GM18907 (cell line): ENCODE data around the gene FAM193A.
A peak's percentile ranks its signal among the peaks of the same experiment; 100 is the strongest.
"Not testable (repeated sequence)": the region's sequence is repeated elsewhere in the genome, so short reads cannot be mapped to it uniquely, and the experiment has no call there.

Source experiments
- ATAC-seq: cut with Tn5 transposase; IDR thresholded peaks from one replicate; pipeline ENCODE4 v1.9.1; 2021; ENCODE audit warnings: mild to moderate bottlenecking, moderate library complexity; ENCODE audit not compliant: unreplicated experiment

Gene FAM193A

DNA sequence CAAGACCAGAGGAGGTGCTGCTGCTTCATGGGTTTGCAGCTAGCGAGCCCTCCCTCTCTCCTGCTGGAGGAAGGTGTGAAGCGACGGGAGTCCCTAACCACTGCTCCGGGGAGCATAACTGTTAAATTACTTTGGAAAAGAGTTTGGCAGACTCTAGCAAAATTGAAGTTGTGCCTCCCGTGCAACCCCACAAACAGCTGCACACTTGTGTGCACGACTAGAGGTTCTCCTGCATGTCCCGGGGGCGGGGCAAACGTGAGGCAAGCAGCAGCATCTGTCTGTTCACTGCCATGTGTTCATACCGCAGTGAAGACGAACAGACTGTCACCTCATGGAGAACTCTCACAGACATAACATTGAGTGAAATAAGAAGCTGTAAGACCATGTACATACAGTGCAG, 185.1 kb downstream of the FAM193A start:
- ATAC-seq = no peak

DNA sequence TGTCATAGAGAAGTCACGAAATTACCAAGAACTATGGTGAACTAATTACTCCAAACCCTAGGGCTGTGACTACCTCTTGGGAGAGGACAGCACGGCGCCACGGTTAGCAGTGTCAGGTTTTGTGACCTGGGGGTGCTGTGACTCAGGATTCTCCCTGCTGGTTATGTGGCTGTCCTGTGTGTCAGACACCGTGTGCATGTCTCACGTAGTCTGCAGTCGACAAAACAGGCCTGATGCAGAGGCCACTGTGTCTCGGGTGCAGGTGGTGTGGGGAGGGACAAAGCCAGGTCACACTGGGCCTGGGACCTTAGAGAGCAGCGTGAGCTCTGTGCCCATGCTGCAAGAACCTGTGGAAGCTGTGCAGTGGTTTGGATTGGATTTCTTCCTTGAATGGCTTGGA, 185.6 kb downstream of the FAM193A start:
- ATAC-seq = no peak

DNA sequence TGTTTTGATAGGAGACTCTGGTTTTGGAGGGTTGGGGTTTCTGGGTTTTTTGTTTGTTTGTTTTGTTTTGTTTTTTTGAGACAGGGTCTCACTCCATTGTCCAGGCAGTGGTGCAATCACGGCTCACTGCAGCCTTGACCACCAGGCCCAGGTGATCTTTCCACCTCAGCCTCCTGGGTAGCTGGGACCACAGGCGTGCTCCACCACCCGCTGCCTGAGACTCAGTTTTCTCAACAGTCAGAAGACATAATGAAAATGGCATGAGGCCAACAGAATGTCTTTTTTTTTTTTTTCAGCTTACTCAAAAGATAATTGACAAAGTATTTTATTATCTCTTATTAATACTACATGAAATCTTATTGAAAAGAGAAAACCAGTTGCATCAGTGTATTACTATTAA, 187.3 kb downstream of the FAM193A start:
- no peak for ATAC-seq

DNA sequence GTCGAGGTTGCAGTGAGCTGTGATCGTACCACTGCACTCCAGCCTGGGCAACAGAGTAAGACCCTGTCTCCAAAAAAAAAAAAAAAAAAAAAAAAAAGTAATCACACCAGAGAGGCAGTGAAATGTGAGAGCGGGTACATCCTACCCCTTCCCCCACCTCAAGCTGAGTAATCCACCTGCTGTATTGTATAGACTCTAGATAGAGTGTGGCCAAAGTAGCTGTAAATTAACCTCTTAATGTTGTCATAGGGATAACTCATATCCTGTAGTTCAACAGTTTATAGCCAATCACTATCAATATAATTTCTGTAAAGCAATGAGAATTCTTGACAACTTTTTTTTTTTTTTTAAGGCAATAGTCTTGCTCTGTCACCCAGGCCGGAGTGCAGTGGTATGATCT, 188.9 kb downstream of the FAM193A start:
- no peak for ATAC-seq

DNA sequence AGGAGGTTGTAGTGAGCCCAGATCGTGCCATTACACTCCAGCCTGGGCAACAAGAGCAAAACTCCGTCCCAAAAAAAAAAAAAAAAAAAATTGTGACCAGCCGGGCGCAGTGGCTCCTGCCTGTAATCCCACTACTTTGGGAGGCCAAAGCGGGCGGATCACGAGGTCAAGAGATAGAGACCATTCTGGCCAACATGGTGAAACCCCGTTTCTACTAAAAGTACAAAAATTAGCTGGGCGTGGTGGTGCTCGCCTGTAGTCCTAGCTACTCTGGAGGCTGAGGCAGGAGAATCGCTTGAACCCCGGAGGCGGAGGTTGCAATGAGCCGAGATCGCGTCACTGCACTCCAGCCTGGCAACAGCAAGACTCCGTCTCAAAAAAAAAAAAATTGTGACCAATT, 190.4 kb downstream of the FAM193A start:
- ATAC-seq = not testable (repeated sequence)

DNA sequence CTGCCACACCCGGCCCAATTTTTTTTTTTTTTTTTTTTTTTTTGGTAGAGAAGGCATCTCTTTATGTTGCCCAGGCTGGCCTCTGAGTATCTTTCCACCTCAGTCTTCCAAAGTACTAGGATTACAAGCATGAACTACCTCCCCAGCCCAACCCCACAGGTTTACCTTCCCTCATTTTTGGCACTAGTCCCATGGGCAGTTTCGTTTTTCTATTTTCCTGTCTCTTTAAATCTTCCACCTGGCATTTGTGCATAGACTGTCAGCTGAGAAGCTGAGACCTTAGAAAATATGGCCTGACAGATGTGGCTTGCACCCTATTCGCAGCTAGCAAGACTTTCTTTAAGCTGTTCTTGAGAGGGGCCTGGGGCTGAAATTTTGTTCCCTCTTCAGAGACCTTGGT, 191.8 kb downstream of the FAM193A start:
- ATAC-seq = no peak

DNA sequence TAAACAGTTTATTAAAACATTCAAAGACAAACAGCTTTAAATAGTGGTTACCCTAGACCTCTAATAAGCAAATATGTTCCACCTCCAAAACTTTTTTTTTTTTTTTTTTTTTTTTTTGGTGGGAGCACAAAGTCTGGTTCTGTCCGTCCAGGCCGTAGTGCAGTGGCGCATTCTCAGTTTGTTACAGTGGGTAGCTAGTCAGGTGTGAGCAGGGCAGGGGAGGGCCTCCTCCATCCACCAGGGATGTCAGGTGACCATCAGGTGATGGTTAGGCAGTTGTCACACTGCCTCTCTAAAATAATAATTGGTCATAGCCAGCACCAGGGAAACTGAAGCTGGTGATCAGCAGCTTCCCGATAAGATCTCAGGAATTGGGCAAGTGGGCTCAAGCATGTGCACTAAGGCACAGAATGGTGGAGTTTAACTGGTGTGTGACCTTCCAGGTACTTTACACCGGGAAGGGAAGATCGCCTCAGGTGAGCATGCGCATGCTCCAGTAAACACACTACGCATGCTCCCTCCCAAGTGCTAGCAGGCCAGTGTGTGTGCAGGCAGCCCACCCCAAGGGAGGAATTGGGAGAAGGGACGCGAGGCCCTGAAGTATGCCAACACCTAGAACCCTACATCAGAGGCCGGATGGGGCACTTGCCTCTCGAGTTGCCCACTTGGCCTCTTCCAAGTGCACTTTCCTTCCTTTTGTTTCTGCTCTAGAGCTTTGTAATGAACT, 192.5 kb downstream of the FAM193A start:
- no peak for ATAC-seq

DNA sequence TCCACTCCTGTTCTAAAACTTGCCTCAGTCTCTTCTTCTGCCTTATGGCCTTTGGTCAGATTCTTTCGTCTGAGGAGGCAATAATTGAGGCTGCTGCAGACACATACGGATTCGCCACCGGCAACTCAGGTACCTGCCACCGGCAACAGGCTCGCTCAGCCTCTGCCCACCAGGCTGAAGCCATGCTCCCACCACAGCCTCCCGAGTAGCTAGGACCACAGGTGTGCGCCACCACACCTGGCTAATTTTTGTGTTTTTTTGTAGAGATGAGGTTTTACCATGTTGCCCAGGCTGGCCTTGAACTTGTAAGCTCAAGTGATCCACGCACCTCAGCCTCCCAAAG, 193.1 kb downstream of the FAM193A start:
- ATAC-seq = no peak

DNA sequence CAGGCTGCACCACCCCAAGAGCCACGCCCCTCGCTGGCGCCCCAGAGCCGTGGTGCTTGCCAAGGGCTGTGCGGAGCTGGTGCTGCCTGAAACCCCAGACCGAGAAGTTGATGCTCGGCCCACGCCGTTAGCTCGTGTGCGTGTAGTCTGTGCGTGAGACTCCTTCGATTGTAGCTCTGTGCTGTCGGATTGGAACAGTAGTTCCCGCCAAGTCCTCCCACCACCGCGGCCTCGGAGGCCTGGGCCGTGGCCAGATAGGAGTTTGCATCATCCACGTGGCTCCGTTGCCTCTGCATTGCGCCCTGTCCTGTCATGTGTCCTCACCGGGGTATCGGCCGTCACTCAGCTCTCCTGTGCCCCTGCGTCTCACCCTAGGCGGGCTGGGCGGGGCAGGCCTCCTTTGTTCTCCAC, 195.5 kb downstream of the FAM193A start:
- ATAC-seq = no peak

DNA sequence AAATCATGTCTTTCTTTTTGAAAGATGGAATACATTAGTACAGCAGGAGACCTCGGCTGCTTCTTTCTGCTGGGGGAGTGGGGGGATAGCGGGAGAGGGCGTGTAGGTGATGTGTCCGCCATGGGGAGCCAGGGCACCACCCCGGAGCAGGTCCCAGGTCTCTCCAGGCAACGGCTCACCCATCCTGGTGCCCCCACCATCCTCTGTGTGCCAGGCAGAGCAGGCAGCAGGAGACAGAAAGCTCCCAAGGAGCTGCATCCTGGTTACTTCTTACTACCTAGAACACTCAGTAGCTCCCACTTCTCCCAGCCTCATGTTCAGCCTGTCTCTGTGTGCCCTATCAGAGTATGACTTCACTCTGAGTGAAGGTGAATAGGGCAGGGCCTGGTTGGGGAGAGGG, 196.1 kb downstream of the FAM193A start:
- ATAC-seq = no peak

DNA sequence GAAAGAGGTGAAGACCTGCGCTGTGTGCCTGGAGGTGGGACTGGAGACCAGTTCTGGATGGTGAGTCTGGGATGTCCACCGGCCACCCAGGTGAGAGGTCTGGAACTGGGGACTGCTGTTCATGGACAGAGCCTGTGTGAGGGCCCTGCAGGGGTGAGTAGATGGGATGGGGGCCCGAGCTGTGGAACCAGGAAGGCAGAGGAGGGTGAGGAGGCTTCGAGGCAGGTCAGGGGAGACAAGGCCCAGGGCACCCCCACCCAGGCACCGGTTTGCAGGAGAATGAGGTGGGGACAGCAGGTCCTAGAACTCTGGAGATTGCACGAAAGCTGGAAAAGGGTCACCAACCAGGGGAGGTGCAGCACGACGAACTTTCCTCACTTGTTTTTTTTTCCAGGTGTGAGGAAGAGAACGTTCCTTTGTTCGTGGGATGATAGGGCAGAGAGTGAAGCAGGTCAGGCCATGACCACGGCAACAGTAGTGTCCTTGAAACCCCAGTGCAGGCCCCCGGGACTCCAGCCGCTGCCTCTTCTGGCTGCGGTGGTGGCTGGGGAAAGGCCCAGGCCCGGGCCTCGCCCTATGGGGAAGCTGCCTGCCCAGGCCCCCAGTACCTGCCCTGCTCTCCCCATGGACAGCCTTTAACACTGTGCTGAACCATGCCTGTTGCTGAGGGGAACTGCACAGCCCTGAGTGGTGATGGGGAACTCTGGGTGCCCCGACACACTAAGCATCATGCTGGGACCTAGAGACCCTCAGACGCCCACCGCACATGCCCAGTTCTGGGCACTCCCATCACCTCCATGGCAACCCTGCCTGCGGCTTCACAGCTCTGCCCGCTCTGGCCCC, 196.8 kb downstream of the FAM193A start:
- ATAC-seq = no peak

DNA sequence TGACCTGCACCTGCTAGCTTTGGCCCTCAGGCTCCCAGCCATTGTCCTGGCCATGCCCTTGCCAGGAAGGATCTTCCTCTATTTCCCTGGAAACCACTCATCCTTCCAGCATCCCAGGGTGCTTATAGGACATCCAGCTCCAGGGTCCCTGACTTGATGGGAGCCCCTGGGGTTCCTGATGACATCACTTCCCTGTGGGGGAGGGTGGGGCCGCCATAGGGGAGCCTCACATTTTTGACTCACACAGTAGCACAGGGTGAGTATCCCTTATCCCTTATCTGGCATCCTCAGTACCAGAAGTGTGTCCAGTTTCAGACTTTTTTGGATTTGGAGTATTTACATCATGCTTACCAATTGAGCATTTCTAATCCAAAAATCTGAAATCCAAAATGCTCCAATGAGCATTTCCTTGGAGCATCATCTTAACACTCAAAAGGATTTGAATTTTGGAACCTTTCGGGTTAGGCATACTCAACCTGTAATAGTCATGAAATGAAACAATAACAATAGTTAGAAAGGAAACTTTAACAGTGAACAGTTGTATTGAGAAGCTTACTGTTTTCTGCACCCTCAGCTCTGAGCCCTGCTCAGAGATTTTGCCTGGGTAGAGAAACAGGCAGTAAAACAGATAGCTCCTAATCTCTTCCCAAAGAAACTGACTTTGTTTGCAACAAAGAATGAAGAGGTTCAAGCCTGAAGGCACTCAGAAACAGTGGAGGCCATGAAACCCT, 197.6 kb downstream of the FAM193A start:
- no peak for ATAC-seq

DNA sequence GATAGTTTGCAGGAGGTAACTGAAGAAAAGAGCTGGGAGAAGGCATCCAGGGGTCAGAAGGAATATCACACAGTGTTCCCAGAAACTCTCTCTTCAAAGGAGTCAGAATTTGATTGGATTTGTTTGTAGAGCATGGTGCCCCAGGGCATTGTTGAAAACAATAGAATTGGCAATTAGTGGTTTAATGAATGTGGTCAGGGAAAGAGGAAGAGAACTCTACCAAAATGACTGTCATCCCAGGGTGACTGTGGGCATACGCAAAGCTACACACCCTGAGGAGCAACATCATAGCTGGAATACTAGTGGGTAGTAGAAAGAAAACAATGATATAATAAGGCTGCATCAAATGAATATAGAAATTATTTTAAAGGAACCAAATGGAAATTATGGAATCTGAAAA, 198.2 kb downstream of the FAM193A start:
- peak; percentile 45 for ATAC-seq

DNA sequence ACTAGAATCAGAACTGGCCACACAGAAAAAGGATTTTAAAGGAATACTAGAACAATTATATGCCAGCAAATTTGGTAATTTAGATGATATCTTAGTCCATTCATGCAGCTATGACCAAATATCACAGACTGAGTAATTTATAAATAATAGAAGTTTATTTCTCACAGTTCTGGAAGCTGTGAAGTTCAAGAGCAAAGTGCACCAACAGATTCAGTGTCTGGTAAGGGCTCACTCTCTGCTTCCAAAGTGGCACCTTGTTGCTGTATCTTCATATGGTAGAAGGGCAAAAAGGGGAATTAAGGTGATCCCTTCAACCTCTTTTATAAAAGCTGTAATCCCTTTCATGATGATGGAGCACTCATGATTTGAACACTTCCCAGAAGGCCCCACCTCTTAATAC, 199.4 kb downstream of the FAM193A start:
- no peak for ATAC-seq

DNA sequence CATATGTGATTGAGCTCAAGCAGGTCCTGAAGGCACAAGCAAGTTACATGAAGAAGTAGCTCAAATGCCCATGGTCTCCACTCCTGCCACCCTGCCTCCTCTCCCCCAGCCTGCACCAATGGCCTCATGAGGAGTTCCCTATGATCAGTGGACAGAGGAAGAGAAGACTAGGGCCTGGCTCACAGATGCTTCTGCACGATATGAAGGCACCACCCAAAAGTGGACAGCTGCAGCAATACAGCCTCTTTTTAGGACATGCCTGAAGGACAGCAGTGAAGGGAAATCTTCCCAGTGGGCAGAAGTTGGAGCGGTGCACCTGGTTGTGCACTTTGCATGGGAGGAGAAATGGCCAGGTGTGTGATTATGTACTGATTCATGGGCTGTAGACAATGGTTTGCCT, 201.8 kb downstream of the FAM193A start:
- ATAC-seq = not testable (repeated sequence)

DNA sequence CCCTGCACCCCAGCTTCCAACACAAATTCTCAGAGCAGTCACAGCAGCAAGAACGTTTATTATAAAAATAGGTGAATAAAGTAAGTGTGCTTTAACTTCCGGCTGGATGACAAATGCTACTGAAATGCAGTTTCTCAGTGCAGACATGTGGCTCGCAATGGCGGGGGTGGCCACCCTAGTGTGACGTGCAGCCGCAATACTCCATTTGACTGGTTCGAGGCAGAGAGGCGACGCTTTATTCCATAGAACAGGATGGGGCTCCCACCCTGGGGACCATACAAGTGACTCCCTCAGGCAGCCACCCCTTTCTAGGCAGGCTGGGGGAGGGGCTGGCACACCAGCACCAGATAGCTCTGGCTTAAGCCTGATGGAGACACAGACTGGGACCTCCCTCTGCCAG, 205.2 kb downstream of the FAM193A start:
- ATAC-seq = no peak

DNA sequence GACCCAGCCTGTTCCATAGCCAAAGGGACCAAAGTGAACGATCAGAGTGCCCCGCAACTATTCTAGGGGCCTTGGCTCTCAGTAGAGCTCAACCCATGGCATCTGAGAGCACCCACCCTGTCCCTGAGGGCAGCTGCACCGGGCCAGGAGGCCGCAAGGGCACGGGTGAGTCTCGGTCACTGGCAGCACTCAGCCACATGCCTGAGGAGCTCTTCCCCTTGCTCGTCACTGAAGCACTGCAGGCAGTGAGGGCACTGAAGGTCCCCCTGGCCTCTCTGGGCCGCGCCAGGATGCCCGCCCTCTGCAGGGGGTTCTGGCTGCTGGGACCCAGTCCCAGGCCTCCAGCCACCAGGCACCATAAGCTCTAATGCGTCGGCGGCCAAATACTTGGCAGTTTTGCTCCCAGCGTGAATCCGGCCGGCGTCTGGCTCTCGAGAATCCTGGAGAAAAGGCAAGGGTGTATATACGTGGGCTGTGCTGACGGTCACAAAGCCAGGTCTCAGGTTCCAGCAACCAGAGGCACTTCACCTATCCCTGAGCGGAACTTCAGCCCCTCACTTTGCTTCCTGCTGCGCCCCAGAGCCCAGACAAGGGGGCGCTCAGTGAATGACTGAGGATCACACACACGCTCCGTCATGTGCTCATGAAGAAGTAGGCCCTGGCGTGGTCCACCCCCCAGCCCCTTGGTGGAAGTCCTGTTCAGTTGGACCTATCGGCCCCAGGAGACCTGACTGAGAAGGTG, 205.8 kb downstream of the FAM193A start:
- ATAC-seq = no peak

DNA sequence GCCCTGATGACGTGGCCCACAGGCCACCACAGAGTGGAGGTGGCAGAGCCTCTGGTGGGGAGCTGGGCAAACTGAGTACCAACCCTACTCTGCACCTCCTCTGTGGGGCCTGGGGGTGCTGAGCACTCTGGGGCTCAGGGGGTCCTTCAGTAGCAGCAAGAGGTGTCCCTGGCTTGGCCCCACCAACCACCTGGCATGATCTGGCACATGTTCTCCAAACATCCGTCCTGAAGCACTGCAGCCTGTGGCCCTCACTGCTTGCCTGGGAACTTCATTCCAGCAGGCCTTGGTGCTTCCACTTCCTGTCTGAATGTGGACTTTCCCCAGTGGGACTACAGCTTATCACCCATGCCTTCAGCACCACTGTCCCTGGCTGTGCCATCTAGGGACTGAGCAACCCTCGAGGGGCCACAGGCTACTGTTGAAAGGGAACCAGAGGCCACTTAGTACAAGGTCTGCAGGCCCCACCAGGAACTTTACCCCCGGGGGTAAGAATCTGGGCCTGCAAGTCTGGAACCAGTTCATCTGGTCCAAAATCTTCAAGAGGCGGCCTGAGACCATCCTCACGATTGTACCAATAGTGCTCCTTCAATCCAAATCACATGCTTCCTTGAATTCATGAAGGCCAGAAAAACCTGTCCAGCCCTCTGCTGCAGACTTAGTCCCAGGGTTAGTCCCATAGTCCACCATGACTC, 206.5 kb downstream of the FAM193A start:
- ATAC-seq = no peak

DNA sequence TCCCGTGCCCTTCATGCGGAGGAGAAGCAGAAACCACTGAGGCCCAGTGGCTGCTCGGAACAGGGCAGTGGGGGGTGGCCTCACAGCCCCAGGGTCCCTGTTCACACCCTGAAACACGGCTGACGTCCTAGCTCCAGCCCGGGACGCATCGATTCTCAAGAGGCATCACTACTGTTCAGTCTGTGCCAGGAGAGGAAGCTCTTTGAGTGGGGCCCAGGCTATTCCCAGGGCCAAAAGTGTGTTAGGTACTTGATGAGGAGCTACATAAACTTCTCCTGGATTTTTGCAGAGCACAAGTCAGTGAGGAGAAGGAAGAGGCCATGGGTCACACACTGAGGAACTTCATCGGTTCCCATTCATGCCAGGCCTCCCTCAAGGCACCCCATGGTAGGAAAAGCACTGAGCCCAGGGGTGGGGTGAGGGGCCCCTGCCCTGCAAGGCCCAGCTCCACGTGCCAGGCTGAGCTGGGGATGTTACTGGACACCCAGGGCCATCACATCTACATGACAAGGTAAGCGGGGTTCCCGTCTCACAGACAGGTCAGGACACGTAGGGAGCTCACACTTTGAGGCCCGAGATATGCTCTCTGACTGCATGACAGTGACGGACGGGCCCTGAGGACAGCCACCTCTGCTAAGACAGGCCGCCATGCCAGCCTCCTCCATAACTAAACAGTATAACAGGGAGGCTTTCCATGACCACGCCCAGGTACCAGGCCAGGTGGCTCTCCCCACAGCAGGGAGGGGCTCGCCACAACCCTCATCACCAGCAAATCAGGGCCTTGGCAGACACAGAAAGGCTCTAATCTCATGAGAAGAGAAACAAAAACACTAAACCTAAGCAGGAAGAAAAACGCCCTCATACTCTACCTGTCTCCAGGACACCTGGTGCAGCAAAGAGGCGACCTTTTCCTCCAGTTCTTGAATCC, 207.3 kb downstream of the FAM193A start:
- ATAC-seq = no peak
